GM21367 (cell line): ENCODE results near the gene ZBTB20.

Experiments used
- ATAC-seq: cut with Tn5 transposase; IDR thresholded peaks from one replicate; pipeline ENCODE4 v1.9.1; 2021; ENCODE audit not compliant: unreplicated experiment

ZBTB20 gene

DNA sequence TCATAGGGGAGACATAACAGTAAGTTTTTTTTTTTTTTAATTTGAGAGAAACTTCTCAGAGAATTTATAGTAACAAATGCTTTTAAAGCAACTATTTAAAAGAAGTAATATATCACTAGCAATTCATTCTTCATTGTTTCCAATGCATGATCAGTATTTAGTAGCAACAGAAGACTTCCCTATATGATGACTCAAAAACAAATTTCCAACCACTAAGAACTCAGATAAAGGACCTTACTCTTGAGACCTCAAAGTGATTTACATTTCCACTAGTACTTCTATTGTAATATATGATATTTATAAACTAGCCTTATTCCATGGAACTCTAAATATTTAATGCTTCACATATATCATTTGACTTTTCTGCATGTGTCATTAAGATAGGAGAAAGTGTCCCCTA, 356.3 kb downstream of the ZBTB20 start:
- ATAC-seq = no peak

DNA sequence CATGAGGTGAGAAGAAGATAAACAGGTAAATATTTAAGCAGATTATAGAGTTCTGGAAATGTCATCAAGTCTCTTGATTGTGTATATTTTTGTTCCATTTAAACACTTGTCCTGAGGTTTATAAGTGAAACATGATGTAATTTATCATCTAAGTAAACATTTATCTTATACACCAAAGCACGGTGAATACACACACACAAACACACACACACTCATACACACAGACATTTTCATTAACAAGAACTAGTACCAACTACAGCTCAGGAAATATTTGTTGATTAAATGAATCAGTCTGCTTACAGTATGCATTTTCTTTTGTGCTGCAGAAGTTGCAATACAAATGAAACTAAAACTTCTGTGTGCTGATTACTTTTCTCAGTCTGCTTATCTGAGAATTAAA, 357.3 kb downstream of the ZBTB20 start:
- no peak for ATAC-seq

DNA sequence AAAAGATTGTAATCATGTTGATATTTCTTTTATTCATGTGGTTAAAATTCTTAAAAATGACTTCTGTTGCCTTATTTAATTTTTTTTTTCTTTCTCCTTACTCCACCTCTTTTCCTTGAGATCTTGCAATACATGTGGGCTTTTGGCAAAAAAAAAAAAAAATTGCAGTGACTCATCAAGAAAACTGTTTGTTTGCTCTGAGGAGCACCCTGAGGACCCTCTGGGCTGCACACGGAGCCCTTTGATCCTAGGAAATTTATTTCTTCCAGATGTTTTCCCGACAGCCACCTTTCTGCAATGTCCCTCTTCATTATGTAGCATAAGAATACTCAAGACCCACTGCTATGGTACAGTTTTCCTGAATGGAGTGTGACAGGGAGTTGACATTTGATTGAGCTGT, 371.7 kb downstream of the ZBTB20 start:
- no peak for ATAC-seq

DNA sequence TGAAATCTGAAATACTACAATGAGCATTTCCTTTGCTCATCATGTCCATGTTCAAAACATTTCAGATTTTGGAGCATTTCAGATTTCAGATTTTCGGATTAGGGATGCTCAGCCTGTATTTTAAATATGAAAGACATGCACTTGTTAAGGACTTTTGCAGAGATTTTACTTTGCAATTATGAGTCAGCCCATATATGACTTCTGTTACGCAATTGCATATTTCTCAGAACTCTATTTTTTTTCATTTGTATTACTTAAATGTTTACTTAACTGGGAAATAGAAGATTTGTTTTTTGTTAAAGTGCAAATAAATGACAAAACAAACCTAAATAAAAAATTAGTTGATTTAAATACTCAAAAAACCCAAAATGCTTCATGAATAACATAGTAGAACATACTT, 376.2 kb downstream of the ZBTB20 start:
- ATAC-seq = no peak

DNA sequence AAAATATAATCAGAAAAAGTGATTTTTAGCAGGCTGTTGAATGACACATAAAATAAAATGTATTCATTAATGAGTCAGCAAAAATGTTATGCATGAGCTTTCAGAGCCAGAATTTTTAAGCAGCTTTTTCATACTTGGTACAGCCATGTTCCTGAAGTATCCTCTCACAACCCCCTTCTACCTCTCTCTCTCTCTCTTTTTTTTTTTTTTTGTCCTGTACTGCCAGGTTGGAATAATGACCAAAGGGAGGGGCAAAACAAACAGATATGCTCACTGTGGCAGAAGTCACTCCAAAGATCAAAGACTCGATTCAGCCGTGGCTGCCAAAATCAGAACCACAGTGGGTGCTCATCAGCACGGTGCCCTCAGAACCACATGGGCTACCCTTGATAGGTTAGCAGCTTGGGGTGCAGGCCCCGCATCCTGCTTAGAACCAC, 383.0 kb downstream of the ZBTB20 start:
- ATAC-seq = no peak

DNA sequence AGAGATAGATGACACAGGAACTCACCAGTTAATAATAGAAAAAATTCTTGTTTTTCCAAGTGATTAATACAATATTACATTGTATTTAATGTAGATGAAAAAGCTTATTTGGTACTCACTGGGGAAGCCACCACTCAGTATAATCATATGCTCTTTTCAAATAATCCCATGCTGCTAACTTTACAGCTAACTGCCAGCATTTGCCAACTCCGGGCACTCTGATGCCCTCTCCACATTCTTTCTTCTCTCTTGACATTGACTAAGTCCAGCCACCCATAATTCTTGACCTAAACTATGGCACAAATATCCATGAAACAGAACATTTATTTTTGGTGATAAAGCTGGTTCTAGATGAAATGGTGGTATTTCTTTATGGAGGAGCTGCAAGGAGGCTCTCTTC, 384.9 kb downstream of the ZBTB20 start:
- no peak for ATAC-seq

DNA sequence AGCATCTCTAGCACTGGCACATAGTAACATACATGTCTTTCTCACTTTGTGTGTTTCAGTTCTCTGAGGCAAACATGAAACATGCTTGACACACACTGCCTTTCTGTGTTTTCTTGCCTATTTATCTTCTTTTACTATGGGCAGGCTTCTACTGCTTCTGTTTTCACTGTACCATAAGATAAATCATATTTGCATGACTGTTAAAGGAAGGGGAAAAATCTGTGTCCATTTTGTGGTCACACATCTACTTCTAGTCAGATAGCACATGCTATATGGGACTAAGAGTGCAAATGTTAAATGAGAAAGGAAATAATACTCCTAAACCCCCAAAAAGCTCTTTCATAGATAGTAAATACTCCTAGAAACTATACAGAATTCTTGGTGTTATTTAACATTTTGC, 386.4 kb downstream of the ZBTB20 start:
- ATAC-seq = no peak

DNA sequence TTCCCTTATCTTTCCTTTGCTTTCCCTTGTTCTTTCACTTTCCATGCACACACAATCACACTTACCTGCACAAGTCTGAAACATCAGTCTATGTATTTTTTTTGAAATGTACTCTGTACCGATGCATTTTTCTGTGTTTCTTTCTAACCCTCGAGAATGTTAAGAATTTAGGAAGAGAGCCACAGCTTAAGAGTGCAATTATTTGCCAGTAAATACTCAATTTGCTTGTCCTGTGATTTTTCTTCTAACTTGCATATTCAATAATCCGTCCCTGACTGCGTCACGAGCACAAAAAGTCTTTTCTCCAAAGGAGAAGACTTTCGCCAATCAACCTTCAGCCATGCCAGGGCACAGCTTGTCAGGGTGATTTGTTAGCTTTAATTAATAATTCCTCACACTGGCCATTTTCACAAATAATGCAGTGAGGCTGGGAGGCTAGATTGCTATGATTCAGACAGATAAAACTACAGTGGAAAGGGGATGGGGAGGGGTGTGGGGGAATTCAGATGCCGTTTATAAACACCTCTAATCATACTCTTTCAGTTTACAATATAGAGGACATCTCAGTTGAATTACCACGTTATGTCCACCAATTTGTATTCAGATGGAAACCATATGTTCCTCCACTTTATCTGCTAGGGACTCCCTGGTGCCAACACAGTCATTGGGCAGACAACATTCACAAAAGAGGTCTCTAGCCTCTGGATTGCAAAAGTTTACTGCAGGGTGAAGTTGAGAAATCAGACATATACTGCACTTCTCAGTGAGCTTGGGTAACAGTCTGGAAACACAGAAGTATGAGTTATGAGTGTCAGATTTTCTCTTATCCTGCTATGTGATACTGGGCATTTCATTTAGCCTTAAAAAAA, 388.0 kb downstream of the ZBTB20 start:
- no peak for ATAC-seq

DNA sequence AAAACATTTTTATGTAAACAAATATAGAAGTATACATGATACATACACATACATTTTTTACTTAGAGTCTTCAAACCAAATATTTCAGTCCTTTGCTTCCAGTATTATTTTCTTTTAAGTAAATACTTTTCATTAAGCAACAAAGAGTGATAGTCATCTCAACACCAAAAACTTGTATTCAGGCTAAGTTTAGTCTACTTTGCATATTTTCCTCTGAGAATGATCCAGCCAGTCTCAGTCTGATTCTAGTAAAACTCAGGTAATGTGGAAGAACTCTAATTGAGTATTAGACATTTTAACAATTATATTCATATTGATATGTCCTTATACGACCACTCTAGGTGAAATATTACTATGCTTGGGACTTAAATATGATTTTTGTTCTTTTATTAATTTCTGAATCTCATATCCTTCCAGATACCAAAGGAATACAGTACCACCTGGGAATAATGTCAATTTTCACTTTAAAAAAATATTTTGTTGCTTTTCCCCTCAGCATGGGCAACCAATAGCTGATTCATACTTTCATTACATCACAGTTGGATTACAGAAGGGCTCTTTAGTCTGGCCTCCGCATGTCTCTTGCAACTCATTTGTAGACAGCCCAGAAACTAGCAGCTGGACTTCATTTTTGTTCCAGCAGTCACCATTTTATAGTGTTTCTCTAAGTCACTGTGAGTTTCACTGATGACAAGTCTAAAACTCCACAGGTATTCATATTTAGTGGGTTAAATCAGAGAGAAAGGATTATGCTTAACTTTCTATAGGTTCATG, 390.4 kb downstream of the ZBTB20 start:
- peak; percentile 82 for ATAC-seq

DNA sequence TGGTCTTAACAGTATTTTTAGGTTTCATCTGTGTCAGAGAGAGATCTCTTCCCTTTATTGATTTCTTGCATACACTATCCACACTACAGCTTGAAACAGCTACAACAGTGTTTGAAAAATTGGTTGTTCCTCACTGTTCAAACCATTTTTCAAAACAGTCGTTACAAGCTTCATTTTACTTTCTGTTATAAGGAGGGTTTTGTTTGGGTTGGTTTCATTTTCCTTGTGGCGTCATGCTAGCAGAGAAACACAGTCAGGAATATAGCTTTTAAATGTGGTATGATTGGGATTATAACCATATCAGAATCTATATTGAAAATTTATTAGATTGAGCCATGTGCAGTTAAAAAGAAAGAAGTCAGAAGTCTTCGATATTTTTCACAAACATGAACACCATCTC, 400.6 kb downstream of the ZBTB20 start:
- ATAC-seq = no peak

DNA sequence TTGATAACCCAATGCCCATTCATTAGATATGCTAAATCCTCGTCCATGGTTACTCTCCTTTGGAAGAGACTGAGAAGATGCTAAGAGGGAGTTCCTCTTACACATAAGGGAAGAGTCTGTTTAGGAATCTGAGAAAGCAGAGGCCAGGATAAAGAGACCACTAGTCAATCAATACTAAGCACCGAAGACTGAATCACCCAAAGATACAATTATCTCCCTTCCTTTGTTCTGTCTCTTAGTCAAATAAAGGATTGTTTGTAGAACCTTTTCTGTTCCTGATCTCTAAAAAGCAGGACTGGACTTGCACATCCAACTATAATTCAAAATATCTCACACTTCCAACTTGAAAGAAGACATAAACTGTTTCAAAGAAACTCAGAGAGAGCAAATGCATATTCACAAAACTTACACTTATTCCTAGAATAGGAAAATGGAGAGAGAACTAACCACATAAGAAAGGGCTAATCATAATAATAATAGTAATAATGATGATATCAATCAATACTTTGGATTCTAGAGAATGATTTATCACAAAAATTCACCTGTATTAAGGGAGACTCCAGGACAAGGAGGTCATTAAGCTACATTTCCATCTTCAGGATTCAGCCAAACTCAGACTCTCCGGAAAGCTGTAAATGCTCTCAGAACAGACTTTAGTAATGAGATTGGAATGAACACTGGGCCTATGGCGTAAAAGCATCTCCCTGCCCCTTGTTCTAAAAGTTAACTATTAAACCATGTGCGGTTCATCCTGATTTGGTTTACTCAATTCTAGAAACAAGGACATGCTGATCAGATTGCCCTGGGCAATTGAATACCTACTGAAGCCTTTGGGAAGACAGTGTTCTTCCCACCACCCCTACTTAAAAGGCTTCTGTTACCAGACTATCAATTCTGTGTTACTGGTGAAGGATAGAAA, 401.5 kb downstream of the ZBTB20 start:
- ATAC-seq = no peak

DNA sequence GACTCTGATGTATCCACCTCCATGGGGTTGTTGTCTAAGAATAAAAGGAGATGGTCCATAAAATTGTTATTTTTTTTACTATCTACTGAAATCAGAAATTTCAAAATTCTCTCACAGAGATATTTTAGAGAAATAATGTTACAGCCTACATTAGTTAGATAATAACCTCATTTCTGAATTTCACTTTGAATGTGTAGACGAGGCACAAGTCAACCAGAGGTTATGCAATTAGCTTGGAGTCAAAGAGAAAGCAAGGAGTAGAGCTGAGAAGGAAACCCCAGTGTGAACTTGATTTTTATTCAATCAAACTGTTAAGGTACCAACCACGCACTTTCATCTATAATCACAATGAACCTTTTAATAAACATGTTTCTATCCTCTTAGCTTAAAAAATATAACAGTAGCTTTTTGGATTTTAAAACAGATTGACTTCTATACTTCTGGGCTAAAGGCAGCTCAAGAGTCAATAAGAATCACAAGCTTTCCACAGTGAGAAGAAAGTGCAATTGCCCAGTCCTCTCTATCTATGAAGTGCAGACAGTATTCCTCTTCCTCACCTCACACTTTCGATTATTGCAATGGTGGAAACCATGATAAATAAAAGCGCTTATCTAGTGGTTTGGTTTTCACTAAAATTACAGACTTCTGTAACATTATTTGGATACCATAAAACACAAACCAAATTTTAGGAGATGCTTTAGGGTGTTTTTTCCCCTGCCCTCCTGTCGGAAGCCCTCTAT, 403.2 kb downstream of the ZBTB20 start:
- ATAC-seq = no peak

DNA sequence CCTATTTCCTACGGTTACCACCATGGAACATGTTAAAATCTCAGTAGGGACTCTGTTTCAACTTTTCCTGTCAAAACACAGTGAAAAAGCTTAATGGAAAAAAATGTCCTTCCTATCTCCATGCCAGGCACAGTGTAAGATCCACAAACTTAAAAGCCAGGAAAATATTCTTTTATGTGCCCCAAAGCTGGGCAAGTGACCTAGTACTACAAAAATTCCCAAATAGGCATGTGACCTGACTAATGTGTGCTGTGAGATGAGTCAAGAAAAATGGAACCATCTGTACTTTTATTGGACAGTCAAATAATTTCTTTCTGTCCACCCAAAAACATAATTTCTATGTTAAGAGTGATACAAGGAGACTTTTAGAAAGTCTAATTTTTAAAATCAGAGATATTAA, 406.0 kb downstream of the ZBTB20 start:
- no peak for ATAC-seq

DNA sequence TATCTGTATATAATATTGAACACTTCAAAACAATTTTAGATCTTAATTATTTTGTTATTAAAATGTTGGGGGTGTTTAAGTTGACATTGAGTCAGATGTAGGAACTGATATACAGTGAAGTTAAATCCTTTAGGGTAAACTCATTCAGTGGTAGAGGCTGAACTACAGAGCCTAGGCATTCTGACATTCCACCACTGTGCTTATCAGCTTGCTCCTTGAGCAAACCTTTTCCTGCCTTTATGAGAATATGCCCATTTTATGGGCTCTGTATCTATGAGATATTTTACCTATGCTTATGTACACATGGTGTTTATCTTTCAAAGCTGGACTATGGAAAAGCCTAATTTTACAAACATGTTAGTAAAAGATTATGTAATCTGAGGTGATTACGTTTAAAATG, 407.5 kb downstream of the ZBTB20 start:
- ATAC-seq = no peak

DNA sequence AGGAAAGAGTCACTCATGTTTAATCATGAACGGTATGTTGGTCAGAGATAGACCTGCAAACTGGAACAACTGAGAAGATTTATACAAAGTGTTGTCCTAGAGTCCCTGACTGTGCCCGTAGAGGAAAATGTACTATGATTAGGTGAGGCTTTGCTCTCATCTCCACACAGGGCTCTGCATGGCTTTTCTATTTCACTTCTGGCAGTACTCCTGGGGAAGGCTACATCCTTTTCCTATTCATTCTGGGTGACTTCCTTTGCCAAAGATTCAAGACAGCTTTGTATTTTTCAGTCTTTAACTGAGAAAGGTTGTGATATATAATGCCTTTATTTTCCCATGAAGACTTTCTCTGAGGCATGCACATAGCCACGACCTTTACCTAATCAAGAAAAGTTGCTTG, 414.7 kb downstream of the ZBTB20 start:
- no peak for ATAC-seq

DNA sequence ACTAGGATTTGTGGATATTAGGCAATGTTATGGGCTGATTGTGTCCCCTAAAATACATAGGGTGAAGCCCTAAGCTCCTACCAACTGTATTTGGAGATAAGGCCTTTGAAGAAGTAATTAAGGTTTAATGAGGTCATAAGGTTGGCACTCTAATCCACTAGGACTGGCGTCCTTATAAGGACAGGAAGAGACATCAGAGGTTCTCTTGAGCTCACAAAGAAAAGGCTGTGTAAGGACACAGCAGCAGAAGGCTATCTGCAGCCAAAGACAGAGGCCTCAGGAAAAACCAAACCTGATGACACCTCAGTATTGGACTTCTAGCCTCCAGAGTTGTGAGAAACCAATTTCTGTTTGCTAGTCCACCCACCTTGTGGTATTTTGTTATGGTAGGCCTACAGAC, 416.7 kb downstream of the ZBTB20 start:
- ATAC-seq = no peak

DNA sequence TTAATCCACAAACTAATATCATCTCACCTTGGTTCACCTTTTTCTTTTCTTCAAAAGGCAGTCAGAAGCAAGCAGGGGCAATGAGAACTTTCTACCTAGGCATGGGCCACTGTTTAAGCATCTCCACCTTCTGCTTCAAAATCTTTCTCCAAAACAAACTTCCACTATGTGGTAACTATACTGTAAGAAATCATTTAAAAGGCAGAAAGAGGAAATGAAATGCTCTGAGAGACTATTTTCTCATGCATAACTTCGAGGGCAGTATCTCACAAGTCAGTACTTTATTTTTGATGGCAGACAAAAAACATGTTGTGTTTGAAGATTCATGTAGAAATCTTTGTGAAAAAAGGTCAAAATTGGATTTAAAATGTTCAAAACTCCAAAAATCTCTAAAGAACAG, 419.7 kb downstream of the ZBTB20 start:
- ATAC-seq = peak; percentile 78

DNA sequence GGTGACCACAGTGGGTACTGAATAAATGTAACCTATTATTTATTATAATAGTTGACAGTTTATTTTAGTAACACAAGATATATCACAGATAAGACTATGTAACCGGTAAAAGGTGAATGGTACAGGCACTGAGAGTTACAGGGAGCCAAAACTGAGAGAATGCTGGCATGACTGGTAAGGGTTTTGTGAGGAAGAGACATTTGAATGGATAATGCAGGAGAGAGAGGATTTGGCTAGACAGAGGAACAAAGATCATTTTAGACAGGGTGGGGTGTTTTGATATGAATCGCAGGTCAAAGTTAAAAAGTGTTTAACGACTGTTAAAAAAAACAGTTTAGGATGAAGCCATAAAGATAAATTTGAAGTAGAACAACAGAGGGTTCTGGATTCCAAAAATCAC, 421.1 kb downstream of the ZBTB20 start:
- no peak for ATAC-seq

DNA sequence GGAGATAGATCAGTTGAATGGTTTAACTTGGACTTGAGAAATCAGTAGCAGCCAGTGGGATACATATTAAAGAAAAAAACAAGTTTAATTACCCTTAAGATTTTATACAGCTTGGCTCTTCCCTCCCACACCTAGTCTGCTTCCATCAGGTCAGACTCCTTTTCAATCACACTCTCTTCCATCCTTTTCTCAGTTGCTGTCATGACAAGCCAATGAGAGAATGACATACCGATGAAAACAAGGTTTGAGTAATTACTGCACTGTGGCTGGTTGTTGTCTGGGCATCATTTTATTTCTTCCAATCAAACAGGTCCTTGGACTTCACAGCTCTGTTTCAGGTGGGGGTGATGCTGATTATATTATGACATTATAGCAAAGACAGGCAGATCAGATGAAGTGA, 424.6 kb downstream of the ZBTB20 start:
- ATAC-seq = no peak

DNA sequence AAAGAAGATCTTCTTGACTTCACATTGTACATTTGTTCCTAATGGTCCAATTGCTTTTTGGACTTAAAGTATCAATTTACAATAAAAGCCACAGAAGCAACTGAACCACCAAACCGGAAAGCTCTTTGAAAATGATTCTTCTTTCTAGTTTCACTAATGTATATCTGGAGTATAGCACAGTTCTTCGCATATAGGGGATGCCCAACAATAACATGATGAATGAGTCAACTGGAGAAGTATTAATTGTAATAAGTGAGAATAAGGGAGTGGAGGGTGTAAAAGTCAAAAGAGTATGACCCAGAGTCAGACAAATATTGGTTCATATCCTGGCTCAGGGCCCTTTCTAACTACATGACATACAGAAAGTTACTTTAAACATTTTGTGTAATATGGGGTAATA, 425.2 kb downstream of the ZBTB20 start:
- peak; percentile 68 for ATAC-seq

DNA sequence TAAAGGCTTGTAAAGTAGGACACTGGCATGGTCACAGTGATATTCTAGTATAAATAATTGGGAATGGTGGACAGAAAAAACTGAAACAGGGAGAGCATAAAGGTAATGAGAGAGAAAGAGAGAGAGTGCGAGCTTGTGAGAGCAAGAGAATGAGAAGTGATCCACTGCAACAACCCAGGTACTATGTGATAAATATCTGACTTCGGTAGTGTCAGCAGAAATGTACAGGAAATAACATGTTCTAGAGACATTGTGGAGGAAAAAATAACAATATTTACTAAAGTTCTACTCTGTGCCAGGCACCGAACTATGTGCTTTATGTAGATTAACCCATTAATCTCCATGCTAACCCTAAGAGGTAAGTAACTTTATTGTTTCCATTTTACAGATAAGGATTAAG, 425.9 kb downstream of the ZBTB20 start:
- no peak for ATAC-seq
